Prostate gland (tissue), 2 donors: ENCODE data around the gene EVC2. TPM values are rescaled to one million over a fixed set of nuclear protein-coding genes. Genes with fewer than 3 reads are reported as not detected.

Source experiments
- DNase-seq: peaks from one replicate; pipeline ENCODE4 v3.0.0-alpha.2; 2019; ENCODE audit warnings: low spot score
- H3K27ac ChIP-seq, 2 donors: fragments of 200-600 bp; sonication (generic); 2 replicates each; pipeline ENCODE4 v1.5.1; 2017 to 2019
- H3K27me3 ChIP-seq: fragments of 200-600 bp; sonication (generic); replicated peaks from 2 replicates; pipeline ENCODE4 v1.5.1; 2019; ENCODE audit not compliant: insufficient read depth
- H3K36me3 ChIP-seq, 2 donors: fragments of 200-600 bp; sonication (generic); 1 replicate in 1 of 2; 2 replicates in 1 of 2; pipeline versions ENCODE4 v1.5.1 to v1.8.1; 2017 to 2019
- H3K4me1 ChIP-seq: fragments of 200-600 bp; sonication (generic); replicated peaks from 2 replicates; pipeline ENCODE4 v1.5.1; 2019
- H3K4me3 ChIP-seq, 2 donors: fragments of 200-600 bp; sonication (generic); 2 replicates each; pipeline ENCODE4 v1.5.1; 2017 to 2019
- H3K9me3 ChIP-seq: fragments of 200-600 bp; sonication (generic); 2 replicates; pipeline ENCODE4 v1.5.1; 2017
- POLR2A ChIP-seq: fragments of 450-650 bp; IDR thresholded peaks from one replicate; pipeline ENCODE4 v1.6.1; 2016; ENCODE audit warnings: antibody characterized with exemption, mild to moderate bottlenecking
- POLR2AphosphoS5 ChIP-seq: sonication (generic); formaldehyde crosslinking; IDR thresholded peaks from one replicate; pipeline ENCODE4 v1.6.1; 2017; ENCODE audit warnings: antibody characterized with exemption
- WGBS: methylation state at CpG from one replicate; pipeline ENCODE4 v1.1.5; 2018; 5-methylcytosine and 5-hydroxymethylcytosine counted together
- intact Hi-C: fragments of 100-400 bp; cut with DNase I; formaldehyde crosslinking; loops from one replicate; pipeline ENCODE4 v1.14.2; 2022
- total RNA-seq, 2 donors: library from RNA; depleted of rRNA; stranded (reverse); fragments of >200 nt; gene quantifications; one replicate each; pipeline ENCODE4 v1.1.0, GENCODE V29; 2016
- TF ChIP-seq, protein P1 (sequence below), 4 experiments: fragments of 200-600 bp in 2 of 4; fragments of 450-650 bp in 2 of 4; sonication (generic) in 2 of 4; IDR thresholded peaks; 1 replicate in 3 of 4; 2 replicates in 1 of 4; pipeline ENCODE4 v1.5.1; 2016 to 2019; ENCODE audit warnings: antibody characterized with exemption in 4 of 4, mild to moderate bottlenecking in 2 of 4, moderate library complexity in 2 of 4

EVC2 gene
- total RNA-seq, 2 donors from 2014 or later = 7.6 to 11.0 TPM

GRCh38 chr4:5566526-5566925, 141.8 kb downstream of the EVC2 start:
- Histone ChIP-seq H3K27ac (no peak overlapping the region), H3K9me3 (no peaks in the 10 kb centered on the region), H3K27me3 (no peaks in the 10 kb centered on the region), H3K4me3 (no peak overlapping the region), H3K36me3 (no peaks in the 10 kb centered on the region), H3K4me1 (no peaks in the 10 kb centered on the region)
- WGBS = 77% methylated on average over 6 of the region's 6 CpGs
- intact Hi-C loops = no loop called here
- TF ChIP-seq POLR2A (no peak), POLR2AphosphoS5 (no peak)
- TF ChIP-seq, protein P1, sequence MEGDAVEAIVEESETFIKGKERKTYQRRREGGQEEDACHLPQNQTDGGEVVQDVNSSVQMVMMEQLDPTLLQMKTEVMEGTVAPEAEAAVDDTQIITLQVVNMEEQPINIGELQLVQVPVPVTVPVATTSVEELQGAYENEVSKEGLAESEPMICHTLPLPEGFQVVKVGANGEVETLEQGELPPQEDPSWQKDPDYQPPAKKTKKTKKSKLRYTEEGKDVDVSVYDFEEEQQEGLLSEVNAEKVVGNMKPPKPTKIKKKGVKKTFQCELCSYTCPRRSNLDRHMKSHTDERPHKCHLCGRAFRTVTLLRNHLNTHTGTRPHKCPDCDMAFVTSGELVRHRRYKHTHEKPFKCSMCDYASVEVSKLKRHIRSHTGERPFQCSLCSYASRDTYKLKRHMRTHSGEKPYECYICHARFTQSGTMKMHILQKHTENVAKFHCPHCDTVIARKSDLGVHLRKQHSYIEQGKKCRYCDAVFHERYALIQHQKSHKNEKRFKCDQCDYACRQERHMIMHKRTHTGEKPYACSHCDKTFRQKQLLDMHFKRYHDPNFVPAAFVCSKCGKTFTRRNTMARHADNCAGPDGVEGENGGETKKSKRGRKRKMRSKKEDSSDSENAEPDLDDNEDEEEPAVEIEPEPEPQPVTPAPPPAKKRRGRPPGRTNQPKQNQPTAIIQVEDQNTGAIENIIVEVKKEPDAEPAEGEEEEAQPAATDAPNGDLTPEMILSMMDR (IDR thresholded peaks at IDR 0.05) = no peak
- no peak for DNase-seq

- 93% methylated on average over 6 of the region's 6 CpGs for WGBS
- intact Hi-C loops = no loop called here
- no peak overlapping the region for H3K4me3 ChIP-seq
- H3K9me3 ChIP-seq = no peaks in the 10 kb centered on the region
- H3K4me1 ChIP-seq = no peaks in the 10 kb centered on the region
- H3K27ac ChIP-seq = no peak overlapping the region
- DNase-seq = no peak
- H3K27me3 ChIP-seq = no peaks in the 10 kb centered on the region
- H3K36me3 ChIP-seq = no peaks in the 10 kb centered on the region
- no peak for TF ChIP-seq POLR2A
- TF ChIP-seq, protein P1 (IDR thresholded peaks at IDR 0.05) = no peak
Measured at GRCh38 chr4:5563856-5564255, 144.5 kb downstream of the EVC2 start.

GRCh38 chr4:5562476-5562875, 145.9 kb downstream of the EVC2 start:
- no peaks in the 10 kb centered on the region for H3K9me3 ChIP-seq
- no peaks in the 10 kb centered on the region for H3K27me3 ChIP-seq
- intact Hi-C loops = no loop called here
- no peaks in the 10 kb centered on the region for H3K36me3 ChIP-seq
- TF ChIP-seq, protein P1 (IDR thresholded peaks at IDR 0.05) = no peak
- TF ChIP-seq POLR2AphosphoS5 (no peak), POLR2A (no peak)
- DNase-seq = no peak
- no peaks in the 10 kb centered on the region for H3K4me1 ChIP-seq
- H3K4me3 ChIP-seq = no peak overlapping the region
- WGBS = 95% methylated on average over 7 of the region's 7 CpGs
- H3K27ac ChIP-seq = no peak overlapping the region

GRCh38 chr4:5561286-5561685, 147.1 kb downstream of the EVC2 start:
- no peaks in the 10 kb centered on the region for H3K36me3 ChIP-seq
- no peak overlapping the region for H3K27ac ChIP-seq
- intact Hi-C loops = no loop called here
- no peaks in the 10 kb centered on the region for H3K9me3 ChIP-seq
- H3K27me3 ChIP-seq = no peaks in the 10 kb centered on the region
- DNase-seq = no peak
- 90% methylated on average over 4 of the region's 4 CpGs for WGBS
- H3K4me1 ChIP-seq = no peaks in the 10 kb centered on the region
- no peak for TF ChIP-seq POLR2AphosphoS5
- TF ChIP-seq, protein P1 (IDR thresholded peaks at IDR 0.05) = no peak
- TF ChIP-seq POLR2A = no peak
- no peak overlapping the region for H3K4me3 ChIP-seq

- Histone ChIP-seq H3K4me3 (no peak overlapping the region), H3K27me3 (no peaks in the 10 kb centered on the region), H3K4me1 (no peaks in the 10 kb centered on the region), H3K27ac (no peak overlapping the region), H3K9me3 (no peaks in the 10 kb centered on the region), H3K36me3 (no peaks in the 10 kb centered on the region)
- intact Hi-C loops = no loop called here
- 79% methylated on average over 1 of the region's 1 CpG for WGBS
- no peak for DNase-seq
- TF ChIP-seq POLR2A = no peak
Measured at GRCh38 chr4:5558502-5558901, 149.9 kb downstream of the EVC2 start.
